GM19397 (cell line): ENCODE measurements around the gene MKKS.

ENCODE experiments used
- ATAC-seq: cut with Tn5 transposase; IDR thresholded peaks from one replicate; pipeline ENCODE4 v1.9.1; 2021; ENCODE audit warnings: mild to moderate bottlenecking, moderate library complexity; ENCODE audit not compliant: unreplicated experiment

MKKS gene

DNA sequence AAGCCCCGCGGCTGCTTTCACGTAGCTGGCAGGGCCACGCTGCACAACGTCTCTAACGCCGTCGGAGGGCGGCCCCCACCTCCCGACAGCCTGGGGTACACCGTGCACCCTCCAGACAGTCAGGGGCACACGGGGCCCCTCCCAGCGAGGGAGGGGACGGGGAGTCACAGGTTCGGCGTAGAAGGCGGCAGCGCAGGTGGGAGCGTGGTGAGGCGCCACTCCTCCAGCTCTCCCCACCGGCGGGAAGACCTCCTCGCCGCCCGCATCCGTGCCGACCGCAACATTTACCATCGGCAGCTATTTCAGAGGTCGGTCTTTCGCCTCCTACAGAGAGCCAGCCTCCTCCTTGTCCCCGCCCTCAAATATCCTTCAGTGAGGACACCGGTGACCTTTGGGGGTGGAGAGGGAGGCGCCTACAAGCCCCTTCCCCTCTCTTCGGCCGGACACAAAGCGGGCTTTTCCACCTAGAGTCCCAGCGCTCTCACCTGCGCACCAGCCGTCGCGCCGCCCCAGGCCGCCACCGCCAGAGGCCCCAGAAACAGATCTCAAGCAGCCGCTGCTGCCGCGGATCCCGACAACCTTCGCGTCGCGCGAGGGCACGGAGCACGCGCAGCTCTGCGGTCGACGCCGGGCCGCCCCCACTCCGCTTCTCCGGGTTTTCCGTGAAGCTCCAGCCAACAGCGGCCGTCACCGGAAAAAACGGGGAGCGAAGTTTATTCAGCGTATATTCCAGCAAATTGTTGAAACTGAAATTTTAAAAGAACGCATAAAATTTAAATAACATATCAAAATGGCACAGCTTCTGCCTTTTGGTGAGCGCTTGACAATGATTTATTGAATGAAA lies at the start of gene MKKS:
TSS of gene MKKS (minus strand) at position 600 of the 844 bp plus-strand sequence. CDS start 20,708 bp downstream, outside the sequence.
- peak; percentile 69 for ATAC-seq

DNA sequence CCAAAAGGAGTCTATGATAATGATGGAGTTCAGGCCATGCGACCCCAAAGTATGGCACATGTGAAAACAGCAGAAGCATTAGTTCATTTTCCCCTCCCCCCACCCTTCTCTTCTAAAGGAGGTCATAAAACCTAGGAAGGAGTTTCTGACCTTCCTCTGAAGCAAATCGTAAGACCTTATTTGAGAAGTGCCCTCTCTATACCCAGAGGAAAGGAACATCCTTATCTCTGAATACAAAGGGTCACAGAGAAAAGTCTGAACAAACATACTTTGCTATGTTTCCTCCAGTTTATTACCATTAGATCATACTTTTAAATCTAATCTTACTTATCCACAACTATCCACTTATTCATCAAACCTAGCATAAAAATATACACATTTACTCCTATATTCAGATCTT lies 49.7 kb upstream of the MKKS start:
- ATAC-seq, result no peak

DNA sequence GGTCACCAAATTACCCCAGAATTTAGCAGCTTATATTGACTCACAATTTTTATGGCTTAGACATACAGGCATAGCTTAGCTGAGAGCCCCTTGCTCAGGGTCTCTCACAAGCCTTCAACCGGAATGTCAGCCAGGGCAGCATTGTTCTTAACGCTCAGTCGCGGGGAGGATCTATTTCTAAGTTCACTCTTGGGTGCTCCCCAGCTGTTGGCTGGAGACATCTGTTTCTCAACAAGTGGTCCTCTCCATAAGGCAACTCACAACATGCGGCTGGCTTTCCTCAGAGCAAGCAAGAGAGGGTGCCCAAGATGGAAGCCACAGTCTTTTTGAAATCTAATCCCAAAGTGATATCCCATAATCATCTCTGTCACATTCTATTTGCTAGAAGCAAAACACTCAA lies 47.7 kb upstream of the MKKS start:
- no peak for ATAC-seq

DNA sequence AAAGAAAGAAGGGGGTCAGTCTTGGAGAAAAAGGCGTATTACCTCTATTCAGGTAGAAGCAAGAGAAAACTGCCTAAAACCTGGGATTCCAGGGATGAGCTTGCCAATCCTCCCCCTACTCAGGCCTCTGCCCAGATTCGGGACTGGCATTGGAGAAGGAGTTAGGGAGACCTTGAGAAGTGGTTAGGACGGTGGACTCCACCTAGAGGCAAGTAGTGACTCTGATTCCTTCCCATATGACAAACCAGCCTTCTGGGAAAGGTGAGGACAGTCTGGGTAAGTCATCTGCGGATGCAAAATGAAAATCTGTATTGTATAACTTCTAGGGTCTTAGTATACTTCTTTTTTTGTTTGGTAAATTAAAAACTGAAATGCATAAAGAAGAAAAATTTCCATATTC lies 44.9 kb upstream of the MKKS start:
- no peak for ATAC-seq

- ATAC-seq, result peak; percentile 48
Measured at GRCh38 chr20:10478205-10478604, 44.2 kb upstream of the MKKS start.

GRCh38 chr20:10476319-10476724 lies 42.3 kb upstream of the MKKS start:
- ATAC-seq, result peak; percentile 70

DNA sequence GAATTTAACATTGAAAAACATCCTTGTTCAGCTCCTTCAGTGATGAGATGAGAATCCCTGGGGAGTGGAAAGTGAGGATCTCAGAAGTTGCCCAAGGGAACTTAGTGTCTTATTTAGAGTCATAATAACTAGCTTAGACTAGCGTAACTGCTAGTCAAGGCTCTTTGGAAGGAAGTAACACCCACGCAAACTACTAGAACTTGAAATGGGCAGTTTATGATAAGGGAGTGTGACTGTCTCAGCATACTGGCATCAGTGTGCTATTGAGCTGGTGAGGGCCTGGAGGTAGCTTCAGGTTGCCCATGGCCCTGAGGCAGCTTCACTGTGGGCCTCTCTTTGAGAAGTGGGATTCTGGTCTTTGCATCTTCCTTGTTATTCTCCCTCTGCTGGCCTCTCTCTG lies 41.2 kb upstream of the MKKS start:
- no peak for ATAC-seq

DNA sequence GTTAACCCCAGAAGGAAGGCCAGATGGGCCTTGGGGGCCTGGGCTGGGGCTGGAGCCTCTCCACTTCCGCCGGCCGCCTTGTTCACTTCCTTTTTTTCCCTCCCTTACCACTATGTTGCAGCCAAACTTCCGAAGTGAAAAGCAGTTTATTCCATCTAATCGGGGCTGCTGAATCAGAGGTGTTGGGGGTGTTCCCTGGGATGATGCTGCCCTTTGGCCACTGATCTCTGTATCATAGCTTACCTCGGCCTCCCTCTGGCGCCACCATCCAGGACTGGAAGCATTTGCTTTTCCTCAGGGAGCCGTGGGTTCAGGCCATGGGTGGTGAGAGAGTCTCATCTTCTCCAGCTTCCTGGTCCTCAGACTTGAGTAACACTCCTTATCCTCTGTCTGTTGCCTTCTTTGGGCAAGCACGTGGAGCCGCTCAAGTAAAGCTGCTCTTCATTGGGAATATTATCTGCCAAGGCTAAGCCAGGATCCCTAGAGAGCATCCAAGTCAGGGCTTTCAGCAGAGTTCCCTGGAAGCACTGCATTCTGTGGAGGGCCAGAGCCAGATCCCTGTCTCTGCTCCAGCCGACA lies 40.7 kb upstream of the MKKS start:
- no peak for ATAC-seq

- ATAC-seq, result no peak
Measured at GRCh38 chr20:10472871-10473270, 38.8 kb upstream of the MKKS start.

GRCh38 chr20:10470276-10470675 lies 36.3 kb upstream of the MKKS start:
- no peak for ATAC-seq

- ATAC-seq, result no peak
Measured at GRCh38 chr20:10469599-10469998, 35.6 kb upstream of the MKKS start.

DNA sequence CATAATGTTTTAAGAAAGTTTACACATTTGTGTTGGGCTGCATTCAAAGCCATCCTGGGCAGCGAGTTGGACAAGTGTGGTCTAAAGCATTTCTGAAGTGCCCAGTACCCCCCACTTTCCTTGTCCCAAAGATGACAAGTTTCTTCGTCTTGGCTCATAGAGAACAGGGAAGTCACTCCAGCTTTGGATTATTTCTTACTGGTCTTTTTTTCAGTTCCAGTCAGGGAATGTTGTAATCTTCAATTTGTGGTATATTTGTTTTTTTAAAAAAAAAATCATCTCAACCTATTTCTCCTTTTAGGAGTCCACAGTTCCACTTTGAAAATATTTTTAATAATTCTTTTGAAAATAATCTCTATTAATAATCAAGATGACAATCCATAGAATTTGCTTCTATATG lies 35.0 kb upstream of the MKKS start:
- no peak for ATAC-seq

DNA sequence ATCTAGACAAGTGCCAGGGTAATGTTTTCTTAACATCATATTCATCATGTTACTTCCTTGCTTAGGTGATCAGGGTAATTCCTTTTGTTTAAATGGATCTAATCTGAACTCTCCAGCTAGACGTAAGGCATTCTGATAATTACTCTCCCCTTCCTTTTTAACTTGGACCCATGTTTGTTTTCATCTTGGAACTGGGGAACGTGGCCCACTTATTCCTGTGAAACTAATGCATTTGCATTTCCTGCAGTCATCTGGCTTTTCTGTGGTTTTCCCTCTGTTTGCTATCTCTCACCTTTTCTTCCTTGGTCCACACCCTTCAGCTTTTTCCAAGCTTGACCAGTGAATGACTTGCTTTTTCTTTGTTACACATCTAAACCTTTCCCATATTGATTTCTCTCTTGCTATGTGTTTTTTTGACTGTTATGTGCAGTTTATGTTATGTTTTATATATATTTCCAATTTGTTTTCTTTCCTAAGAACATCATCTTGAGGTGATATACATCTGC lies 34.4 kb upstream of the MKKS start:
- ATAC-seq, result no peak

DNA sequence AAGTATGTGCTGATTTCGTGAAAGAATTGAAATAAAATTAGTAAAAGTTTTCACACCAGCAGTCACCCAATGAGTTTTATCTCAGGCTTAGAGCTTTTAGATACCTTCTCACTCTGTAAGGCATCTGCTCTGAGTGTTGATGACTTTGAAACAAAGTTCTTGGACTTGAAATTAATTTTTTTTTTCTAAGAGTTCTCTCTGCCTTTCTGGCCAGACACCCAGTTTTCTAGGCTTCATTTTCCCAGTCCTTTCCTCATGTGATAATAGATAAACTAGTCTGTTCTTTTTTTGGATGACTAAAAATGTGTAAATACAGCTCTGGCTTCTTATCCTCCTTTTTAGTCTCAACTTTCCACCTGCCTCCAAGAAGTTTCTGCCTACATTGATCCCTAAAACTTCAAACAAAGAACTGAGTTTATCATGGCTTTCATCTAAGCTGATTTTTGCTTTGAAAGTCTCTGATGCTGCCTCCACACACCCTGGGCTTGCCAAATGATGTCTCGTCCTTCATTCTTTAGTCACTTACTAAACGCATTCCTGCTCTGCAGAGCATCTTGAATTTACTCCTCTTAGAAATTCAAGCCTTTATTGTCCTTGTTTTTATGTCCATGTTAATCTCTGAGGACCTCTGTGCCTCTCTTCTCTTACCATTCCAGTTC lies 33.8 kb upstream of the MKKS start:
- ATAC-seq, result no peak

DNA sequence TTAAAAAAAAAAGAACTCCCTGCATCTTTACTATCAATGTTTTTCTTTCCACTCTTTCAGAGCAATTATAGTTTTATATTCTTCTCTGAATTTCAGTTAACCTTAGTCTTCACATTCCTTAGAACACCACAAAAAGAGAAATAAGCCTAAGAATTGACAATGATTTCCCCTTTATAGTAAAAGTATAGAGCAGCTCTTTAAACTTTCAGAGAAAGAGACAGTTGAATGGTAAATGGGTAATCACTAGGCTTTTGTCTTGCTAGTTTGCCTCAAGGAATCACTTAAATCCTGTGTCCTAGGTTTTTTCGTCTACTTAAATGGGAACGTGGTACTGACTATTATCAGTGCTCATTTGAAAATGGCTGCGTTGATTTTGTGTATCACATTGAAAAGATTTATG lies 32.8 kb upstream of the MKKS start:
- ATAC-seq, result no peak

GRCh38 chr20:10466325-10466724 lies 32.3 kb upstream of the MKKS start:
- no peak for ATAC-seq

DNA sequence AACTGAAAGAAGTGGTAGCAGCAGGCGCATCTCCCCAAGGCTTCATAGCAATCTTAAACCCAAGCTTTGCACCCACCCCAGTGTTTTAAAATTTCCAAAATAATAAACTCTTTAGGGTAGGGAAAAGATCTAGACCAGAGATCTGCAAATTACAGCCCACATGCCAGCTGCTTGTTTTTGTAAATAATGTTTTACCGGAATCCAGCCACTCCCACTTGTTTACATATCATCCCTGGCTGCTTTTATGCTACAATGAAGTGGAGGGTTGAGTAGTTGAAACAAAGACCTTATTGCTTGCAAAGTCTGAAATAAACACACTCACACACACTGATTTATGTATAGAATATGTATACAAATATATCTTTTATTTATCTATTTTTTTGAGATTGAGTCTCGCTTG lies 31.1 kb upstream of the MKKS start:
- no peak for ATAC-seq

GRCh38 chr20:10463622-10464021 lies 29.6 kb upstream of the MKKS start:
- no peak for ATAC-seq

- no peak for ATAC-seq
Measured at GRCh38 chr20:10462516-10462915, 28.5 kb upstream of the MKKS start.

- ATAC-seq, result no peak
Measured at GRCh38 chr20:10461495-10461894, 27.5 kb upstream of the MKKS start.

GRCh38 chr20:10454151-10454750 lies 20.2 kb upstream of the MKKS start:
- ATAC-seq, result no peak
